GM19395 (cell line): ENCODE data around the gene M1AP.

Source experiments
- ATAC-seq: cut with Tn5 transposase; IDR thresholded peaks from one replicate; pipeline ENCODE4 v1.9.1; 2021; ENCODE audit warnings: mild to moderate bottlenecking, moderate library complexity; ENCODE audit not compliant: unreplicated experiment

M1AP gene

GRCh38 chr2:74599676-74600075 lies 48.5 kb downstream of the M1AP start:
- no peak for ATAC-seq

- no peak for ATAC-seq
Observed at GRCh38 chr2:74597410-74597809, 50.7 kb downstream of the M1AP start.

GRCh38 chr2:74596584-74596983 lies 51.5 kb downstream of the M1AP start:
- ATAC-seq, result no peak

DNA sequence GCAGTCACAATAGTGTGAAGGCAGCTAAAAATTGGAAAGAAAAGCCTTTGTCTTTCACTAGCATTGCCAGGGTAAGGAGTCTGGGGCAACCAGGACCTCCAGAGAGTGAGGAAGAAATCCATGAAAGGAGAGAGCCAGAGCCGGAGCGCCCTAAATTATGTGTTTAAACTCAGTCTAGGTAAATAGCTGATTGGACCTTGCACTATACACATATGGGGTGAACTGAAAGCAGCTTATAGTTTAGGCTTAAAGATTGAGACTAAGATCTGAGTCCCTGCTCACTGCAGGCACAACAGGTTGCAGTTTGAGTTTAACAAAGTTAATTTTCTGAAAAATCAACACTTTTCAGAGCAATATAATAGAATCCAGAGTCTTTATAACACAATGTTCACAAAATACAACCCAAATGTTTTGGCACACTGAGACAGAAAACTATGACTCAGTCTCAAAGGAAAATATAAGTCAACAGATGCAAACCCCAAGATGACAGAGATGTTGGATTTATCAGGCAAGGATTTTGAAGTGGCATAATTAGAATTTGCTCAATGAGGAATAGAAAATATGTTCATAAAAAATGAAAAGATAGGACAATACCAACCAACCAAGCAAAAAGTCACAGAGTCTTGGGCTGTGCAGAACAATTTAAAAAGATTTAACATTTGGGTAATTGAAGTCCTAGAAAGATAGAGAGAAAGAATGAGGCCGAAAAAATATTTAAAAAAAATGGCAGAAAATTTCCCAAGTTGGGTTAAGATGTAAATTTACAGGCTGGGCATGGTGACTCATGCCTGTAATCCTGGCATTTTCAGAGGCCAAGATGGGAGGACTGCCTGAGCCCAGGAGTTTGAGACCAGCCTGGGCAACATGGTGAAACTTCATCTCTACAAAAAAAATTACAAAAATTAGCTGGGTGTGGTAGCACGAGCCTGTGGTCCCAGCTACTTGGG lies 54.0 kb downstream of the M1AP start:
- no peak for ATAC-seq

DNA sequence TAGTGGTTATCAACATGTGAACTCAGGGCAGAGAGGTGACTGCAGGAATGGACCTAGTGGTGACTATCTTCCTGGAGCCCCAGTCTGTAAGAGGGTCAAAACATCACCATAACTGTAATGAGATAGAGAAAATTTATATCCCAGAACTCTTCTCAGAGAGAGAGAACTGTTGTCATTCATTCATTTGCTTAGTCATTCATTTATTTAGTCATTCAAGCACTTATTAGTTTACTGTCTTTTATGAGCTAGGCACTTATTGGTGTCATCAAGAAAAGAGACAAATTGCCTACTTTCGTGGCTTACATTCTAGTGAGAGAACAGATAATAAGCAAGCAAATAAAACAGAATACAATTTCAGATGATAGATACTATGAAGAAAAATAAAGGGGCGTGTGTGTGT lies 59.5 kb downstream of the M1AP start:
- no peak for ATAC-seq

- no peak for ATAC-seq
Observed at GRCh38 chr2:74587664-74588277, 60.4 kb downstream of the M1AP start.

DNA sequence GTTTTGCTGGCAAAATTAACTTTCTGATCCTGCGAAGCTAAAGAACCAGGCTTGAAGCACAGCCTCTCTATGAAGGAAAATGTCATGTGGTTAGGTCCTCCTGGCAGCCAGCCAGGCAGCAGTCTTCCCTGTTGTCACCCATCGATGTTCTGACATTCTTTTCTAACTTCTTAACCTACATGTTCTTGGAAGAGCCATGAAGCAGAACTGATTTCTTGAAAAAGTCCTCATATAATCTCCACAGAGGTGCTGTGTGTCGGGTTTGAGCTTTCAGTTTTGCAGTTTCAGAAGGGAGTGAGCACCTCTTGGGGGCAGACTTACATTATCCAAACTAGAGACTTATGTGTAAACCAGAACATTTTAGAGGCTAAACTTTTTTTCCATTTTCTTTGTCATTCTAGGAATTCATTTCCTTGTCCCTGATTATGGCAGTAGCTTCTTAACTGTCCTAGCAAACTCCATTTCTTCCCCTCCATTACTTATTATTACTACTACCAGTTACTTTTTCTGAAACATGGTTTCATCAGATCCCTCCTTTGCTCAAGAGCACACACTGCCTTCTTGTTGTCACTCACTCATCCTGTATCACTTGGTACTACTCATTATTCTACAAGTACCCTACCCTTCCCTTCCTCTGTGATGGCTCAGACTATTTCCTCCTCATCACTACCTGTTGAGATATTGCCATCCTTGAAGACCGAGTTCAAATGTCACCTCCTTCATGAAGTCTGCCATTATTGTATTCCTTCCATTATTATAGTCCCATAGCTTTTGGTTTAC lies 62.5 kb downstream of the M1AP start:
- ATAC-seq, result peak; percentile 54

DNA sequence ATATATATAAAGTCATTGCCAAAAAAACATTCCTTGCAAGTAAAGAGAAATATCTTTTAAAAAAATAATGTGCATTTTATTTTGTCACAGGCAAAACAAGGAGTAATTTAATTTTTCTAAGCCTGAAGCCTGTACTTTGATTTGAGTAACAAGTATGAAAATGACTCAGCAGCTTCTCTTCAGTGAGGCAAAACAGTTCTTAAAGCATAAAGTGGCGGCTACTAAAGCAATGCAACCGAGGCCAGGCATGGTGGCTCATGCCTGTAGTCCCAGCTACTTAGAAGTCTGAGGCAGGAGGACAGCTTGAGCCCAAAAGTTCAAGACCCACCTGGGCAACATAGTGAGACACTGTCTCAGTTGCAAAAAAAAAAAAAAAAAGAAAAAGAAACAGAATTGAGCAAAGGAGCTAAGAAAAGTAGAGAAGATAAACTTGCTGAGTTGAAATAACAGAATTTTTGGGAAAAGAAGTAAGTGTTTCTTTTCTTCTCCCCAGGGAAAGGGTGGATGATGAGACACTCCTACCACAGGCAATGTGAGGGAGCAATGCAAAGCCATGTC lies 64.0 kb downstream of the M1AP start:
- peak; percentile 73 for ATAC-seq

GRCh38 chr2:74583504-74583903 lies 64.6 kb downstream of the M1AP start:
- no peak for ATAC-seq

DNA sequence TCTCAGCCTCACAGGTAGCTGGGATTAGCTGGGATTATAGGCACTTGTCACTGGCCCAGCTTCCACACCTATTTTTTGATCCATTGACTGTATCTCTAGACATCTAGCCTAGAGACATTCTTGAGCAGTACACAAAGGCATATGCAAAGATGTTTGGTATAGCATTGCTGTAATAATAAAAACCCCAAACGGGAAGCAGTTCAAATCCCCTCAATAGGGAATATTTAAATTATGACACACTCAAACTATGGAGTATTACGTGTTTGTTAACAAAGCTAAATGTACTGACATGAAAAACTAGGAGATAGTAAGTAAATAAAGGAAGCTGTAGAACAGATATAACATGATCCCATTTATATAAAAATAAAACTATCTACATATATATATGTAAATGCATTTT lies 65.9 kb downstream of the M1AP start:
- ATAC-seq, result no peak

GRCh38 chr2:74581463-74581862 lies 66.7 kb downstream of the M1AP start:
- ATAC-seq, result no peak

GRCh38 chr2:74578408-74578807 lies 69.7 kb downstream of the M1AP start:
- no peak for ATAC-seq

DNA sequence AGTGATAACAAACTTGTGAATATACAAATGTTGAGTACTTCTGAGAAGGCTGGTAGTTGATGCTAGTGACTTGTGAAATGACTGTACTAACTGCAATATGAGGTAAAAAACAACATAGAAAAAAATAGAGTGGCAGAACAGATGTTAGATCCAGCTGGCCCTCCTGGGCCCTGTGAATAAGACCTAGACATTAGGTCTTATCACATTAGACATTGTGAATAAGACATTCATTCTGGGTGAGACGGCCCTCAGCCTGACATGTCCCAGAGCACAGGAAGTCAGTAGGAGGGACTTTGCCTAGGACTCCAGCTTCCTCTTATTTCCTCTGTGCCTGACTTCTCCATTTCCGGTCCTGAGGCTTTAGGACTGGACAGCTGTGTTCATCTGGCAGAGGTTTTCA lies 70.7 kb downstream of the M1AP start:
- peak; percentile 41 for ATAC-seq

DNA sequence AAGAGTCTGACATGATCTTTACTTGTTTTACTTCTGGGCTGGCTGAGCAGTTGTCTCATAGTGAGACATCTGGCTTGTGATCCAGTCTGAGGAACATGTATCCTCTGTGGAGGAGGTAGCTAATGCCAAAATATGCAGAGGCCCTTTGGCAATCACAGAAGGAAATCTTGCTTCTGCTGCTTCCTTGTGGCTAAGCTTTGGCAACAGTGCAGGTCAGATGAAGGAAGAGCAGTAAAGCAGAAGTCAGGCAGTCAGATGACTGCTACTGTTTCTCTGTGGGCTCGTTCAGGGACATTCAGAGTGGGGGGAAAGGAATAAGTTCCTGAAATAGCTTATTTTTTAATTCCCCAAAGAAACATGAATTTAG lies 71.3 kb downstream of the M1AP start:
- ATAC-seq, result no peak

DNA sequence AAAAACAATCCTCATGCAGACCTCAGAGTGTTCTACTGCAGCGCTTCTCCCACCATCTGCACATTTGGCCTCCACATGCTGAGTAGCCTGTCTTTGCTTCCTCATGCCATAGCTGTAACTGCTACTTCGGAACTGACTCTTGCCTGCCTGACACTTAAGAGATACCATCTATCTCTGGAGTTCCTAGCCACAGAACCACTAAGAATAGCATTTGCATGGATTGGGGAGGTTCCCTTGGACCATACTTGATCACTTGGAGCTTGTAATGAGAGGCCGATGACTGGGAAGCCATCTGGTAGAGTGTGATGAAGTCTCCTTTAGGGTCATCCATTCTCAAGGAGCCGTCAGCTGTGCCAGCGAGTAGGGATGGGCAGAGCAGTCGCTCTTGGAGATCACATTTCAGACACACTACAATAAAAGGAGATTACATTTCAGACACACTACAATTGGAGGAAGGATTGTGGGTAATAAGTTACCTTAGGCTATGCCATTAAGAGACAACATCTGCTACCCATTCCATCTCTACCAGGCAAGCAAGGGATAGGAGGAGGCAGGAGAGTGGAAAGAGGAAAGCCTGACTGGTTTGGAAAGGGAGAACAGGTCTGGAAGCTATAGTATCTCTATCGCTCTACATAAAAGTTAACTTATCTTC lies 71.8 kb downstream of the M1AP start:
- no peak for ATAC-seq

DNA sequence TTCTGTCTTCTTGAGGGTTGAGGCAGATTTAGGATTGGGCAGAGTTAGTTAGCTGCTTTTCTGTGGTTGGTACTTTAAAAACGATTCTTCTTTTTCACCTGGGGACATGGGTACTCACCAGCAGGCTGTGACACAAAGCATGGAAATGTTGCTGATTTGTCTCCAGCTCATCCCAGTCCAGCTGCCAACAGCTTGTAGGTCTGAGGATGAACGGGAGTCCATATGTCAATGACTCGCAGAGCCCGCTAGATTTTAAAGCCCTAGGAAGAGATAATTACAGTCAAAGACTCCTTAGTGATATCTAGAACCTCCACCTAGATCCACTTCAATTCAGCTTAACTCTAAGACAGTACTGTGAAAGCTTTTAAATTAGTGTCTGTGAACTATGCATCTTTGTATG lies 72.8 kb downstream of the M1AP start:
- no peak for ATAC-seq

DNA sequence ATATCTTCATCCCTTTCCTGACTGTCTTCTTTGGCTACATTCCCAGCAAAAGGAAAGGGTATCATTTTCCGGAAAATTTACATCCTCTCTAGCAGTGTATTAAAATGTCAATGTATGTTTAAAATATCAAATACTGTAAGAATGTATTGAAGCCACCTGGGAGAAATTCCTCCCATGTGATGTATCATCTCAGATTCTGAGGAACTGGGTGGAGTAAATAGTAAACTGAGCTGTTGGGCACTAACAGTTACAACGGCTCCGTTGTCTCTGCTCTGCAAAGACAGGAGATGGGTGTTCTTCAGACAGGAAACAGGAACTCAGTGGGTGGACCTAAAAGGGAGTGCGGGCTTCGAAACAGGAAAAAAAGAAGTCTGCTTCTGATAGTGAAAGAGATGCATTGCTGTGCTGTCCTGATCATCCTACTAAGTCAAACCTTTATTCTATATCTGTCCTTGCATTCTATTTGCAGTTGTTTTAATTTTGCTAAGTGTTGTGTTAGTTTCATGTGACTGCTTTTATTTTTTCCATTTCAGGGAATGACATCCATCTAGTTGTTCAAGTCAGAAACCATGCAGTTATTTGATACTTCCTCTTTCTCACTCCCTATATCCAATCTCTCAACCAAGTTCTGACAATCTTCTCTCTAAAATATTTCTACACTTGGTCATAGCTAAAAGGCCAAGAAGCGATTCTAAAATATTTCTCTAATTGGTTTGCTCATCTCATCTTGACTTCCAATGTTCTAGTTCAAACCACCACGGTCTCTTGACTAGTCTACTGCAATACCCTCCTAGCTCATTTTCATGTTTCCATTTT lies 74.2 kb downstream of the M1AP start:
- ATAC-seq, result peak; percentile 51

DNA sequence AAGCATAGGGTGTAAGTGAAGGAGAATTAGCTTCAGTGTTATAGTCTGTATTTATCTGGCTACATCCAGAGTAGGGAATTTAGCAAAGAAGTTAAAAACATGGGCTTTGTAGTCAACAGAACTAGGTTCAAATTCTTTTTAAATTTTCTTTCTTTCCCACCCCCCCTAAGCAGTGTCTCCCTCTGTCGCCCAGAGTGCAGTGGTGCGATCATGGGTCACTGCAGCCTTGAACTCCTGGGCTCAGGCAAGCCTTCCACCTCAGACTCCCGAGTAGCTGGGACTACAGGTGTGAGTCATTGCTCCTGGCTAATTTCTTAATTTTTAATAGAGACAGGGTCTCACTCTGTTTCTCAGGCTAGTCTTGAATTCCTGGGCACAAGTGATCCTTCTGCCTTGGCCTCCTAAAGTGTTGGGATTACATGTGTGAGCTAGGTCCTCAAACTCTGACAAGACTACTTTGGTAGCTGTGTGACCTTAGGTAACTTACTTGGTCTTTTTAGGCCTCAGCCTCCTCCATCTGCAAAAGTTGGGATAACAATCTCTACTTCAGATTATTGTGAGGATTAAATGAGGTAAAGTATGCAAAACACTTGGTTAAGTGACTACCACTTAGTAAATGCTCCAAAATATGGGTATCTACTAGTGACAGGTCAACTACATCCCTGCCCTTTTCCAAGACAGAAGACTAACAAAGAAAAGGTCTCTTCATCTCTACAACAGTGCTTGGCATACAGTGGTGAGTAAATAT lies 75.8 kb downstream of the M1AP start:
- no peak for ATAC-seq

DNA sequence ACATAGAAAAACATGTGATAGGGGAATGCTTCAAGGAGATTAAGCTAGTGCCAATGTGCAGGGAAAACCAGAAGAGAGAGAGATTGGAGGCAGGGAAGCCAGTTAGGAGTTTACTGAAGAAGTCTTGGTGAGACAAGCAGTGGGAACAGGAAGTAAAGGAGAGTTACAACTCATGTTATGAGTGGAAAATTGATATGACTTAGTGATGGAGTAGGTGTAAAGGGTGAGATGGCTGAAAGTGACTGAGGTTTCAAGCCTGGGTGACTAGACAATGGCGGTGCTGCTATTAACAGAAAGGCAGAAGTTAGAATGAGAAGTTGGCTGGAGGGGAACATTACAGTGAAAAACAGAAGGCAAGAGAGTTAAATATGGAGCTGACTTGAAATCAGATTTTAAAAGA lies 77.1 kb downstream of the M1AP start:
- peak; percentile 63 for ATAC-seq
